Activated CD8-positive, alpha-beta memory T cell treated with anti-CD3 and anti-CD28 coated beads for 1 hour (primary cell): ENCODE measurements around the gene MC5R.

Experiments used
- DNase-seq, 2 donors: peaks; one replicate each; pipeline ENCODE4 v3.0.0-alpha.2; 2020; ENCODE audit warnings: low read depth in 1 of 2; ENCODE audit errors: extremely low read depth in 1 of 2

MC5R gene

DNA sequence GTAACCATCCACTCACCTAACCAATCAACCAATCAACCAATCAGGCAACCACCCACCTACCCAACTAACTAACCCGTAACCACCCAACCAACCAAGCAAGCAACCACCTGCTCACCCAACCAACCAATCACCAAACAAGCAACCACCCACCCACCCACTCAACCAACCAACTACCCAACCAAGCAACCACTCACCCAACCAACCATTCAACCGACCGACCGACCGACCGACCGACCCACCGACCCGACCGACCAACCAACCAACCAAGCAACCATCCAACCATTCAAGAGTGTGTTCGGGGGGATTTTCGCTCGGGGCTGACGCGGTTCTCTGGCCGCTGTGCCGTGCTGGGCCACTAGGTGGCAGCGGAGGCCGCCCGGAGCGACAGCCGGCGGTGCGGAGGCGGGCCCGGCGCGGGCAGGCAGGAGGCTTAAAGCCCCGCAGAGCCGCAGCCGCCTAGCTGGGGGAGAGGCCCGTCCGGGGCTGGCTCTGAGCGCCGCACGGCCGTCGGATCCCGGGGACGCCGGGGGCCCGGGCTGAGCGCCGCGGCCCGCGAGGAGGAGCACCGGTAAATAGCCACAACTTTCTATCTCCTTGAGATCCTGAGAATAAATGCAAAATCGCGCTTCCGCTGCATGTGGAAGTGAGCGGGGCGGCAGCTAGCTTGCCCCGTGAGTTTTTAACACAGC, at the start of gene MC5R:
MC5R (plus strand) TSS at position 443 of the 689 bp plus-strand sequence. CDS start 1,617 bp downstream, outside the sequence.
- peak; percentile 22 to 66 for DNase-seq

DNA sequence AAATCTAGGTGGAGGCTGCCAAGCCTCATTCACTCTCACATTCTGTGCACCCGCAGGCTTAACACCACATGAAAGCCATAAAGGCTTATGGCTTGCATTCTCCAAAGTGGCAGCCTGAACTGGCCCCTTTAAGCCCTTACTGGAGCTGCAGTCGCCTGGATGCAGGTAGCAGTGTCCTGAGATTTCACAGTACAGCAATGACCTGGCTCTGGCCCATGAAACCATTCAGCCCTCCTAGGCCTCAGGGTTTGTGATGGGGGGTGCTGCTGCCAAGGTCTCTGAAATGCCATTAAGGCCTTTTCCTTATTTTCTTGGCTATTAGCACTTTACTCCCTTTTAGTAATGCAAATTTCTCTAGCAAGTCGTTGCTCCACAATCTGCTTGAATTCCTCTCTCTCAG, 48.9 kb upstream of the MC5R start:
- no peak for DNase-seq

DNA sequence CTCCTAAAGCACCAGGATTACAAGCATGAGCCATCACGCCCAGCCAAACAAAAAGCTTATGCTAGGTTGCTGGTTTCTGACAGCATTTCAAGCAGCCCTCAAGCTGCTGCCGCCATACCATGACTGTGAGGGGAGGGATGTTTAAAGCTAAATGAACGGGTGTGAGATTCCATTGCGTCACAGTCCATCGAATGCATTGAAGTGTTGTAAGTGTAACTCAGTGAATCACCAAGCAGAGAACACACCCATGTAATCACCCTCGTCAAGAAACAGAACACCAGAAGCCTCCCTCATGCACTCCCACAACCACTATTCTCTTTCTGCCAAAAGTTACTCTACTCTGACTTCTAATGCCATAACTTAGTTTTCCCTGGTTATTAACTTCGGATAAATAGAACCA, 32.8 kb upstream of the MC5R start:
- no peak for DNase-seq

DNA sequence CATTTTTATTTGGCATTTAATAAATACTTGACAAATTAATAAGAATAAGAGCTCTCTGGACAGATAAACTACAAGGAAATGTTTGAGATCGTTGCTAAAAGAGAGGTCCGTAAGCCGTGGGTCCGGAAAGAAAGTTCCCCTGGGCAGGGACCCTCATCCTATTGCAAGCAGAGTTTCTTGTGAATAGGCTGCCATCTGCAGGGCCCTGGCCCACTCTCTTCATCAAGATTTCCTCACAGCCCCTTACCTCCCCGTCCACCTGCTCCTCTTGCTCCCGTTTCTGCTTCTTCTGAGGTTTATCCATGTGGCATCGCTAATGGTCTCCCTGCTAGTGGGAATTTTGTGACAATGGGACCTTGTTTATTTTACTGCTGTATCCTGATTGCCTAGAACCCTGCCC, 30.1 kb upstream of the MC5R start:
- DNase-seq: no peak

DNA sequence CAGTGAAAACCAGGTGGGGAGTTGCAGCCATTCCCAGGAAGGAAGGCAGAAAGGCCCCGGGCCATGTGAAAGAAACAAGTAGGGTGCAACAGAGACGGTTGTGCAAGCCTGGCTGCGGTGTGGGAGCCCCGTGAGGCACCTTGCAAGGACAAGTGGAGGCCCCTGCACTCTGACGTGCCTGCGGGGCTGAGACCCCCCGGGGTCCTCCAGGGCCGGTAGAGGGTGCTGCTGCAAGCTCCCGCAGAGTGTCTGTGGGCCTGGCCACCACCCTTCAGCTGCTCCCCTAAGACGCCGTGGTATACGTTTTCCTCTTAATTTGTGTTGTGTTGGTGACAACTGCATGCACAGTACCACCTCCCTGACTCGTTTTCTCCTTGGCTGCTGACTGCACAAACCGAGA, 27.4 kb upstream of the MC5R start:
- DNase-seq: no peak

DNA sequence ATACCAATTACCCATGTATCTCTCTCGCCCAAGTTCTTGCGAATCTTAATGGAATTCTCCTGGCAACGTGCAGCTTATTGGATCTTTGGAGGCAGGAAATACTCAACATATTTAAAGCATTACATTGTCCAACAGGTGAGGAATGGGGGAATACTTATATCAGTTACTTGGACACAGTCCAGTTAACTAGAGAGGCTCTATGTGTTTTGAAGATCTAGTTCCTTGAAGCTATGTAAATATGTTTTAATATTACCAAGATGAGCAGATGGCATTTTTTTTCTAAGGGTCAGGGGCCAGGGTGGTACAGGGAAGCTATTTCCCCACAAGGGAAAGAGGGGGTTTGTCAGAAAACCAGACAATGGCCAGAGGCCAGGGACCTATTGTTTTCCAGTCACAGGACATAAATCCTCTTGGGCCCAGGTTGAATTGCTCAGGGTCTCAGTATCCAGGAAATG, 26.8 kb upstream of the MC5R start:
- DNase-seq: no peak

DNA sequence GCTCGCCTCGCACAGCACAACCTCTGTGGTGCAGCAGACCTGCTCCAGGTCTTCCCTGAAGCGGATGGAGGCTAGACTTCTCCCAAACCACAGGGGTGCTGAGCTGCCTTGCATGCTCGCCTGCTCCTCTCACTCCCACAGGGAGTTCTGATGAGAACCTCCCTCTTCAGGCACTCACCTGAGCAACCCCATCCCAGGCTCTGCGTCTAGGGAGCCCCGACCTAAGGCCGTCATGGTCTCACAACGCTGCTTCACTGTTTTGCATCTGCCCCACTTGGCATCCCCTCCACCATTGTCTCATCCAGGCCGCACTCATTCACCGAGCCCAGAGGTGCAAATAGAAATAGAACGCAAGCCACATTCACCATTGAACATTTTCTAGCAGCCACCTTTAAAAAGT, 24.6 kb upstream of the MC5R start:
- no peak for DNase-seq

DNA sequence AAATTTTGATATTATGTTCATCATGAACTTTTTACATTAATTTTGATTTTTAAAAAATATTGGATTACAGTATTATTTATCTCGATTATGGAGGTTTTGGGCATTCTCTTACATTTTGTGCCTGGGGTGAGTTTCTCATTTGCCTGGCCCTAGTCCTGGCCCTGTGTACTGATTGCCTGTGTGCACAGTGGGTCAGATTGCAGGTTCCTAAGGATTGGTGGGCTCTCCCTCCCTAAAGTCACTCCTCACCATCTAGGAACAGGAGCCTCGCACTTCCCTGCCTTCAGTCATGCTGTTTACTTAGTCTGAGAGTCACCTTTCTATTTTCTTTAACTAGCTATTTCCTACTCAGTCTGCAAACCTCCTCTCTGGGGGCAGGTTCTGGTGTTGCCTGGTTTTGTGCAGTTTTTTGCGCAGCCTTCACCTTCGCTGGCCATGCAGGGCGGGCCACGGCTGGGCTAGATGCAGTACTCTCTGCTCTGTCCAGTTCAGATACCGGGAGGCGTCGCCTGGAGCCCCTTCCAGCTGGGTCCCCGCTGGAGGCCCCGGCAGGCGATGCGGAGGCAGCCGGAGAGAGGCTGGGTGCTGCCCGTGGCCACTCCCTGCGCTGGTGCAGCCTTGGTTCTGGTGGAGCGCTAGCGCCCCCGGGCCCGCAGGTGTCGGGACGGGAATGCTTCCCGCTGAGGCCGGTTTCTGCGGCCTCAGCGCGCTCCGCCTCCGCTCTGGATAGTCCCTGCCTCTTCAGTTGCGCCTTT, 23.3 kb upstream of the MC5R start:
- DNase-seq: peak in 1 of 2 donors; percentile 17

DNA sequence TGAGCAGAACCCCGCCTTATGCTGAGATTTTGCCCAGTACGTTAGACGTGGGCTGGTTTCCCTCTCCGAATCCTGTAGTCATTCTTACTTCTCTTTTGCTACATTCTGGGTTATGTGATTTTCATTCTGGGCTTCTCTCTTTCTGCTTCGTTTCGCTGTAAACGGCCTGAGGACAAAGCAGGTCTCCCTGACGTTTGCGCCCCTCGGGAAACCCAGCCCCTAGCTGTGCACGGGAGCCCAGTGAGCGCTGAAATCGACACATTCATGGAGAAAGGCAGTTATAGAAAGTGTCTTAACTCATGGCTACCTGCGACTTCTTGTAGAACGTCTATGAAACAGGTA, 22.7 kb upstream of the MC5R start:
- DNase-seq: no peak

DNA sequence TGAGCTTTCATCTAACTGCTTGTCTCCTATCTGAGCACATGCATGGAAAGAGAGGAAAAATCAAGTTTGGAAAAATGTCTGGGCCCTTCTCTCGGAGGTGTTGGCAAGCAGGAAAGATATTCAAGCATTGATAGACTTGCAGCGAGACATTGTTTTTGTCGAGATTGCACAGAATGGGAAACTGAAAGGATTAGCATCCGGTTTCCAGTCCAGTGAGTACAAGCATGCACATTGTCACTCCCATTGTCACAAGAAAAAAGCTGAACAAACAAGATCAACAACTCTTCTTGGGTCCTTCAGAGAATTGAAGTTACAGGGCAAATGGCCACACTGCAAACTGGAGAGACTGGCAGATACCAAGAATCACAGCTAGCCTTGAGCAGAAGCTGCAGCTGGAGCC, 19.6 kb upstream of the MC5R start:
- no peak for DNase-seq

DNA sequence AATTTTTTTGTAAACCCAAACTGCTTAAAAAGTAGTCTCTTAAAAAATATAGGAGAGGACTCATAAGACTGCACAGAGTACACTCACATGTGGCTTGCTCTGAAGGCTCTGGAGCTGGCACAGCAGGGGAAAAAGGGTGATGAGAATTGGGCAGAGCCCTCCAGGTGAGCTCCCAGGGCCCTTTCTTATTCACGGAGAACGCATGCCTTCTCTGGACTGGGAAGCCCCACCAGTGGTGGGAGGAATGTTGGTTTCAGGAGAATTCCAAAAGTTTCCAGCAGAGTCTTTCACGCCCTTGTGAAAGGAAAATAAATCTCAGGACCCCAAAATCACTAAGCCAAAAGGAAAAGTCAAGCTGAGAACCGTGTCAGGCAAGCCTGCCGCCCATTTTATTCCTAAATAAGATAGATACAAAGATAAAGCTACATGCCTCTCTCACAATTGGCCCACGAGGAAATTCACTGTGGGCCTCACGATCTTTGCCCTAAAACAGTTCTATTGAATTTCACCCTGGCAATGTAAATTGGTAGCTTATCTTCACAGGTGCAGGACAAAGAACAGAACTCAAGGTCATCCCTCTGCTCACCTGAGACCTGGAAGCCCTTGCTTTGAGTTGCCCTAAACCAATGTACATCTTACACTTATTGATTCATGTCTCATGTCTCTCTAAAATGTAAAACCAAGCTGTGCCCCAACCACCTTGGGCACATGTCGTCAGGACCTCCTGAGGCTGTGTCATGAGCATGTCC, 15.5 kb upstream of the MC5R start:
- no peak for DNase-seq

DNA sequence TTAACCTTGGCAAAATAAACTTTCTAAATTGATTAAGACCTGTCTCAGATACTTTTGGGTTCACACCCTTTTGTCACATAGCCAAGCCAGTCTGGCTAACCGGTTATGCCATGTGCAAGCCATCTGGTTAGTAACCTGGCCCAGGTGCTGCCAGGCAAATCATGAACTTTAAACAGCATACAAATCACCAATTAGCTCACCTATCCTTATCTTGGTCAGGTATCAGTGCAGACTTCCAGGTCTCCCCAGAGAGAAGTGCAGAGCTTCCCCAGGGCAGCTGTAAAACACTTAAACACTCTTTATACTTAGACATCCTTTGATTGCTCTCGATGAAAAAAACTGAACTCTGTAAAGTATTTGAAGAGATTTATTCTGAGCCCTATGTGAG, 14.9 kb upstream of the MC5R start:
- DNase-seq: no peak

DNA sequence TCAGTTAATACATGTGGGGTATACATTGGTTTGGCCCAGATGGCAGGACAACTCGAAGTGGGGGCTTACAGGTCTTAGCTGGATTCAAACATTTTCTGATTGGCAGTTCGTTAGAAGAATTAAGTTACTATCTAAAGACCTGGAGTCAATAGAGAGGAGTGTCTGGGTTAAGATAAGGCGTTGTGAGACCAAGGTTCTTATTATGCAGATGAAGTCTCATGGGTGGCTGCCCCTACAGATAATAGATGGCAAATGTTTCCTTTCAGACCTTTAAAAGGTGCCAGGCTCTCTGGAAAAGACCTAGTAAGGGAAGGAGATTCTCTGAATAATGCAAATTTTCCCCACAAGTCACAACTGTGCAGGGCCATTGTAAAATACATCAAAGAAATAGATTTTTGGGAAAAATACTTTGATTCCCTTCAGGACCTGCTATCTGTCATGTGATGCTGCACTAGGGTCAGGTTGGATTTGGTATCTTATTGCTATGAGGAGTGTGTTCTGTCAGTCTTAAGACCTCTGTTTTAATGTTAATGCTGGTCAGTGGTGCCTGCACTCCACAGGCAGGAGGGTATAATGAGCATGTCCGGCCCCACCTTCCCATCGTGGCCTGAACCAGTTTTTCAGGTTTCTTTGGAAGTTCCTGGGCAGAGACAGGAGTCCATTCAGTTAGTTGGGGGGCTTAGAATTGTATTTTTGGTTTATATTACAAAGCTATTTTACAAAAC, 14.3 kb upstream of the MC5R start:
- no peak for DNase-seq

DNA sequence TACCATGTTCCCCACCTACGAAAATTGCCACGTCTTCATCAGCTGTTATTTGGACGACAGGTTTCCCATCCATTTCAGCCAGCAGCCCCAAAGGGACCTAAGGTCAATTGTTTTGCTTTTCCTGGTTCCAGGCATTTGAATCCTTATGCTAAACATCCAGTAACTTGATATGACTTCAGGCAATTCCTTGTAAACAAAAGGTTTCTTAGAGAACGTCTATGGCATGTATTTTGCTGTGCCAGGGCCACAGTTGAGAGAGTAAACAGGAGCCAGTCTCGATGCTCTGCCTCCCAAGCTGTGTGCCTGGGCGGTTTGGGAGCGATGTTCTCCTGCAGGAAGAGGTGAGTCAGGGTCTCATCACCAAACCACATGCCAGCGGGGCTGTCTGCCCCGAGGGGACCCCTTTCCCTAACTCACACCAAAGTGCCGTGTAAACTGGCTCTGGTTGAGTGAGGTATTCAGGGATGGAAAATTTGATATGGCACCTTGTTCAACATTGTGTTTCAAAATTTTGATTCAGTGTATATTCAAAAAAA, 12.9 kb upstream of the MC5R start:
- DNase-seq: no peak

DNA sequence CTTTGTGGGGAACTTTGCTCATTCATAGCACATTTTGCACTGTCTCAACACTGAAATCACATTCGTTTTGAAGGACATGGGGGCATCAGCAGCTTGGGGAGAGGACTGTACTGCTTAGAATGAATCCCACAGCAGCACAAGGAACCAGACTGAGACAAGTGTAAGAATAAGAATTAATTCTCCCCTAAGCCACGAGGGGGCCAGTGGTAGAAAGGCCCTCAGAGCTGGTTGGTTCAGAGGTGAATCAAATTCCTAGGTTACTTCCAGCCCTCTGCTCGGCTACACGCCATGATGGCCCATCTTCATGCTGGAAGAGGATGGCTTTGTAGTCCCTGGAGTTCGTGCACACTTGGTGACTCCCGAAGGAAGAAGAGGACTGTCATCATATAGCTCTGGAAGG, 12.0 kb upstream of the MC5R start:
- no peak for DNase-seq

DNA sequence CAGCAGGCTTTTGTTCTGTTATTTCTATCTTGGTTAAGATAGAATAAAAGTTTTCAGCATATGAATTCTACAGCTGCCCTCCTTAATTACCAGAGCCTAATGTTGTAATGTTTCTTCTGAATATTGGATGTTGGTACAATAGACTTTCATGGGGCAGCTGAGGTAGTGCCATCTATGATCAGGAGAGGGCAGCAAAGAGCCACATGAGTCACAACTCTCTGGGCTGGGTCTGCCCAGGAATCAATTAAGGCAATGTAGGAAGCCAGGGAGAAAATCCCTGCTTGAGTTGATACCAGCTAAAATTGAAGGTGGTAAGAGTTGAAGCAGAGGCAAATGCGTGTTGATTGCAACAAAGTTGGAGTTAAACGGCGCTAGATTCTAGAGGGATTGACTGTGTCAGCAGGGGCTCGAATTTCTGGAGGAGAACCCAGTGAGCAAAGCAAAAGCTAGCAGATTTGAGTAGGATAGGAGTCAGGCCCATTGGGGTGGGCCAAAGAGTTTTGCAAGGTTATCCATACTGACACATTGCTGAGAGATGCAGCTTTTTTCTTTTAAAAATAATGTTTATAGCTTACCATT, 10.6 kb upstream of the MC5R start:
- DNase-seq: peak in 1 of 2 donors; percentile 33

DNA sequence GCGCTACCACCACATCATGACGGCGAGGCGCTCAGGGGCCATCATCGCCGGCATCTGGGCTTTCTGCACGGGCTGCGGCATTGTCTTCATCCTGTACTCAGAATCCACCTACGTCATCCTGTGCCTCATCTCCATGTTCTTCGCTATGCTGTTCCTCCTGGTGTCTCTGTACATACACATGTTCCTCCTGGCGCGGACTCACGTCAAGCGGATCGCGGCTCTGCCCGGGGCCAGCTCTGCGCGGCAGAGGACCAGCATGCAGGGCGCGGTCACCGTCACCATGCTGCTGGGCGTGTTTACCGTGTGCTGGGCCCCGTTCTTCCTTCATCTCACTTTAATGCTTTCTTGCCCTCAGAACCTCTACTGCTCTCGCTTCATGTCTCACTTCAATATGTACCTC, 2.3 kb downstream of the MC5R start:
- no peak for DNase-seq

DNA sequence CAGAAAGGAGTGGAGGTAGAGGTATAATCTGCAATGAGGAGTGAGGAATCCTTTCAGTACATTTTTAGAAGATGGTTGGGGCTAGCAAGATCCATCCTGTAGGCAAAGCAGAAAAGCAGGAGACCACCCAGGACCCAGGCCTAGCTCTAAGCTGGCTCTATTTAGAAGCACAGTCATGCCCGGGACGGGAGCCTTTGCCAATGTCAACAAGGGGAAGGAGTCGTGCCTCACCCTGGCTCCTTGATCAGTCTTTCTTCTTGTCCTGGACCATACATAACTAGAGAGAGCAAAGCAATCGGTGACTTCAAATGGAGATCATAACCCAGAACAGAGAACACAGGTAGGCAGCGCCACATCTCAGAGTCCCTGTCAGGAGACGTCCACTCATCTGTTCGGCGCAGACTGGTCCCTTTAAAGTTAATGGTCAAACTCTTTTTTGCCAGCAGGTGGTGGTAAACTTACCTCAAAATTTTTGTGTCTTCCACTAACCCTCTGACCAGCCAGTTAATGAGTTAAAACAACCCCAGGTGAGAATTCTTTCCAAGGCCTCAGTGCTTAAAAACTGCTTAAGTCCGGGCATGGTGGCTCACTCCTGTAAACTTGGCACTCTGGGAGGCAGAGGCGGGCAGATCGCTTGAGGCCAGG, 8.0 kb downstream of the MC5R start:
- DNase-seq: no peak

DNA sequence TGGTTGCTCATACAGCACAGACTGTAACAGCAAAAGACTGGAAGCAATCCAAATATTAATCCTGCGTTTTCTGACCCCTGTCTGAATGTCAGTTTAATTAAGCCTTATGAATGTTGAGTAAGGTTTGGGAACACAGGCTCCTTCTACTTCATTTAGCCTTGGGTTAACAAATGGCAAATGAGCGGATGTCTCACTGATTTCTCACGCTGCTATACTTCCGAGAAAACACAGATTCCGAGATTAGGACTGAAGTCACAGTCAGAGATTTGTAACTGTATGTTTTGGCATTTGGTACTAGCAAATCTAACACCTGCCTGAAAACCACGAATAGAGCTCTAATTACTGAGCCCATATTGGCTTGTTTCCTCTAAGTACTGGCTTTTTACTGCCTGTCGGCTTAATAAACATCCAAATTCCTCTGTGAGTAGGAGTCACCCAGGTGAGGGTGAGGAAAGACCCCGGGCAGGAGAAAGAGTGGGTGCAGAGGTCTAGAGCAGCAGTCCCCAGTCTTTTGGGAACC, 10.6 kb downstream of the MC5R start:
- no peak for DNase-seq

DNA sequence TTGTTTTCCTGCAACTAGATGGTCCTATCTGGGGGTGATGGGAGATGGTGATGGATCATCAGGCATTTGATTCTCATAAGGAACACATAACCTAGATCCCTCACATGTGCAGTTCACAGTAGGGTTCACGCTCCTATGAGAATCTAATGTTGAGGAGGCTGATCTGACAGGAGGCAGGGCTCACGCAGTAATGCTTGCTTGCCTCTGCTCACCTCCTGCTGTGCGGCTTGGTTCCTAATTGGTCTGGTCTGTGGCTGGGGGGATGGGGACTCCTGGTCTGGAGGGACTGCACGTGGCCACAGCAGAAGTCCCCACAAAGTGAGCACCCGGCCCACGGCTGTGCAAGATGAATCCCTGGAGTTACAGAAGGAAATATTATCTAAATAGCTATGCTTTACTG, 11.3 kb downstream of the MC5R start:
- DNase-seq: no peak
